ENCODE measurements around the gene CDC5L. TPM values are rescaled to one million over a fixed set of nuclear protein-coding genes. Genes with fewer than 3 reads are reported as not detected.
A peak's percentile ranks its signal among the peaks of the same experiment; 100 is the strongest.

CDC5L gene
- polyA plus RNA-seq, 1 of the 3 experiments (the other 2 are of a cell fraction): 6.0 TPM

DNA sequence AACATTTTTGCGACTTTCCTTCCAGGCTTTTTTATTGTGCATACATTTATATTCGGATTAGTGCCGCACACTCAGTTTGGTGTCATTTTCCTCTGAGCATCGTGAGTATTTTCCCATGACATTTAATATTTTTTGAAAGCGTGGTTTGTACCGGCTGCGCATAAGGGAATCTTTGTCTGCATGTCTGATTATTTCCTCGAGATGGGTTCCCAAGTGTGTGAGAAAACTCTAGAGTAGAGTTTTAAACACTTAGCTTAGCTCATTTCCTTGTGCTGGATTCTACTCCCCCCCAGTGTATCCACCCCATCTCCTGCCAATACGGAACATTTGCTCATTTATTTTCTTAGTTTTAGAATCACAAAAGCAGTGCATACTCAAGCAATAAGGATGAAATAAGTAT is 94.3 kb downstream of the CDC5L start:
- no peaks in the 10 kb centered on the region for H4K20me1 ChIP-seq (ENCODE audit: insufficient read depth)
- no peak overlapping the region for H3K9ac ChIP-seq
- 94% methylated on average over 9 of the region's 9 CpGs for WGBS (ENCODE audit: low lambda C conversion rate)
- ChIA-PET POLR2A (no interaction called here), CTCF (interaction anchor here (1.1 kb wide), 1 partner anchor 12 kb away, joined by 6 read pairs; no protein-coding TSS in a partner anchor)
- no peak for TF ChIP-seq SMC3 (IDR thresholded peaks at IDR 0.05; ENCODE audit: low read depth, low read length)
- no peak for TF ChIP-seq RXRA (IDR thresholded peaks at IDR 0.05; ENCODE audit: borderline replicate concordance, low read depth)
- TF ChIP-seq, protein P1, sequence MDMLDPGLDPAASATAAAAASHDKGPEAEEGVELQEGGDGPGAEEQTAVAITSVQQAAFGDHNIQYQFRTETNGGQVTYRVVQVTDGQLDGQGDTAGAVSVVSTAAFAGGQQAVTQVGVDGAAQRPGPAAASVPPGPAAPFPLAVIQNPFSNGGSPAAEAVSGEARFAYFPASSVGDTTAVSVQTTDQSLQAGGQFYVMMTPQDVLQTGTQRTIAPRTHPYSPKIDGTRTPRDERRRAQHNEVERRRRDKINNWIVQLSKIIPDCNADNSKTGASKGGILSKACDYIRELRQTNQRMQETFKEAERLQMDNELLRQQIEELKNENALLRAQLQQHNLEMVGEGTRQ (IDR thresholded peaks at IDR 0.05; ENCODE audit: borderline replicate concordance, low read depth, low read length): no peak
- TF ChIP-seq, protein P2, sequence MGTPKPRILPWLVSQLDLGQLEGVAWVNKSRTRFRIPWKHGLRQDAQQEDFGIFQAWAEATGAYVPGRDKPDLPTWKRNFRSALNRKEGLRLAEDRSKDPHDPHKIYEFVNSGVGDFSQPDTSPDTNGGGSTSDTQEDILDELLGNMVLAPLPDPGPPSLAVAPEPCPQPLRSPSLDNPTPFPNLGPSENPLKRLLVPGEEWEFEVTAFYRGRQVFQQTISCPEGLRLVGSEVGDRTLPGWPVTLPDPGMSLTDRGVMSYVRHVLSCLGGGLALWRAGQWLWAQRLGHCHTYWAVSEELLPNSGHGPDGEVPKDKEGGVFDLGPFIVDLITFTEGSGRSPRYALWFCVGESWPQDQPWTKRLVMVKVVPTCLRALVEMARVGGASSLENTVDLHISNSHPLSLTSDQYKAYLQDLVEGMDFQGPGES (IDR thresholded peaks at IDR 0.05; ENCODE audit: low read depth, low read length): no peak
- TF ChIP-seq, protein P3, sequence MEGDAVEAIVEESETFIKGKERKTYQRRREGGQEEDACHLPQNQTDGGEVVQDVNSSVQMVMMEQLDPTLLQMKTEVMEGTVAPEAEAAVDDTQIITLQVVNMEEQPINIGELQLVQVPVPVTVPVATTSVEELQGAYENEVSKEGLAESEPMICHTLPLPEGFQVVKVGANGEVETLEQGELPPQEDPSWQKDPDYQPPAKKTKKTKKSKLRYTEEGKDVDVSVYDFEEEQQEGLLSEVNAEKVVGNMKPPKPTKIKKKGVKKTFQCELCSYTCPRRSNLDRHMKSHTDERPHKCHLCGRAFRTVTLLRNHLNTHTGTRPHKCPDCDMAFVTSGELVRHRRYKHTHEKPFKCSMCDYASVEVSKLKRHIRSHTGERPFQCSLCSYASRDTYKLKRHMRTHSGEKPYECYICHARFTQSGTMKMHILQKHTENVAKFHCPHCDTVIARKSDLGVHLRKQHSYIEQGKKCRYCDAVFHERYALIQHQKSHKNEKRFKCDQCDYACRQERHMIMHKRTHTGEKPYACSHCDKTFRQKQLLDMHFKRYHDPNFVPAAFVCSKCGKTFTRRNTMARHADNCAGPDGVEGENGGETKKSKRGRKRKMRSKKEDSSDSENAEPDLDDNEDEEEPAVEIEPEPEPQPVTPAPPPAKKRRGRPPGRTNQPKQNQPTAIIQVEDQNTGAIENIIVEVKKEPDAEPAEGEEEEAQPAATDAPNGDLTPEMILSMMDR (IDR thresholded peaks at IDR 0.05): no peak
- TF ChIP-seq SIN3A (IDR thresholded peaks at IDR 0.05; ENCODE audit: borderline replicate concordance, low read depth, low read length): no peak
- TF ChIP-seq EP300 (IDR thresholded peaks at IDR 0.05; ENCODE audit: borderline replicate concordance in 1 of 2, low read depth in 1 of 2, low read length in 1 of 2): no peak
- no peak for TF ChIP-seq FOXJ3 (CRISPR knock-in tag; IDR thresholded peaks at IDR 0.05)
- H3K36me3 ChIP-seq (replicated peaks in 1 of 2; ENCODE audit: control insufficient read depth in 1 of 2, insufficient read depth in 2 of 2, low read length in 1 of 2): no peaks in the 10 kb centered on the region
- H3K4me1 ChIP-seq (ENCODE audit: control insufficient read depth in 1 of 2, insufficient read depth in 2 of 2, low read depth in 1 of 2, low read length in 1 of 2): no peaks in the 10 kb centered on the region; a peak in 1 of 4 replicates
- no peaks in the 10 kb centered on the region for H3F3A ChIP-seq (replicated peaks; ENCODE audit: insufficient read depth)
- H3K9me2 ChIP-seq: no peaks in the 10 kb centered on the region
- H3K4me3 ChIP-seq (ENCODE audit: low read depth in 2 of 2, low read length in 1 of 2): no peak overlapping the region
- H3K27me3 ChIP-seq (ENCODE audit: insufficient read depth): no peaks in the 10 kb centered on the region
- H2AFZ ChIP-seq (ENCODE audit: low read depth): no peak overlapping the region
- no peaks in the 10 kb centered on the region for H3K9me3 ChIP-seq
- DNase-seq: no peak
- no peaks in the 10 kb centered on the region for H3K79me2 ChIP-seq (ENCODE audit: insufficient read depth)
- H3K4me2 ChIP-seq: no peak overlapping the region
- no peak overlapping the region for H3K27ac ChIP-seq (ENCODE audit: low read depth in 2 of 2, low read length in 1 of 2)

DNA sequence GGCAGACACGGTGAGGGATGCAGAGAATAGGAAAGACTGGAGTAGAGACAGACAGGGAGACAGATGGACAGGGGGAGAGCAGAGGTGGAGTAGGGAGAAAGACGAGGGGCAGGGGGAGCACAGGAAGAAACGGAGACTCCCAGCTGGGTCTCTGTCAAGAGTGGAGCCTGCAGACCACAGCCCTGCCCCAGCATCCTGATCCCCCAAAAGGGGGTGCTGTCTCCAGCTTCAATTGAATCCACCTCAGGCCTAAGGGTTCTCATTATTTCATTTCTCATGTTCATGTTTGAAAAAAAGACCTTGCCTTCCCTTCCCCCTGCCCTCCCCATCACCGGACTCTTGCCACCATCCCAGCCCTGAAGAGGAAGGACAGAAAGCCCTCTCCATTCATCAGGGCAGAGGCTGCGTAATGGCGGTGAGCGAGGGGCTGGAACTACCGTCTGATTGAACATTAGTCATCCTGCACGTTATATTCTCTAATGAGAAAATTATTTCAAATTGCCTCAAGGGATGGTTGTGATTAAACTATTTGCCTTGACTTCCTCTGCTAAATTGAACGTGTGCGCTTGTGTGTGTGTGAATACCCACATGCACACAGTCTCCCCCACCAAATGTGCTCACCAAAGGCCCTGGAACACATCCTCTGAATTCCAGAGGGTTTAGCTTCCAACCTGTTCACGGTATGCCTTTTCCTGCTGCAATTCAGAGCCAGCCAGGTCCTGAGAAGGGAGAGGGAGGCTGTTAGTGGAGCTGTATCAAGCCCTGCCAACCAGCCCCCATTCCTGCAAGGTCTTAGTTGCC is 98.3 kb downstream of the CDC5L start:
- H3K9me2 ChIP-seq: no peaks in the 10 kb centered on the region
- H3K9ac ChIP-seq: no peak overlapping the region
- H3F3A ChIP-seq (replicated peaks; ENCODE audit: insufficient read depth): peaks cover 13% of the 10 kb centered on the region
- WGBS (ENCODE audit: low lambda C conversion rate): 67% methylated on average over 12 of the region's 12 CpGs
- CTCF ChIA-PET: interaction anchor here (0.8 to 5.3 kb wide), 3 partner anchors 9 to 26 kb away, joined by 3 to 46 read pairs (median 5); no protein-coding TSS in a partner anchor
- H3K4me3 ChIP-seq (ENCODE audit: low read depth in 2 of 2, low read length in 1 of 2): no peak overlapping the region
- H3K9me3 ChIP-seq: no peaks in the 10 kb centered on the region
- POLR2A ChIA-PET: no interaction called here
- TF ChIP-seq, protein P3 (IDR thresholded peaks at IDR 0.05): peak; percentile 13; the same call in 1 of the 2 replicates
- TF ChIP-seq YY1 (IDR thresholded peaks at IDR 0.05; ENCODE audit: low read depth) (no peak), RAD21 (IDR thresholded peaks at IDR 0.05; ENCODE audit: low read length) (no peak), NFIC (IDR thresholded peaks at IDR 0.05; ENCODE audit: borderline replicate concordance) (no peak), TCF12 (IDR thresholded peaks at IDR 0.05) (peak; percentile 5; the same call in 1 of the 2 replicates)
- H4K20me1 ChIP-seq (ENCODE audit: insufficient read depth): no peaks in the 10 kb centered on the region
- no peaks in the 10 kb centered on the region for H3K79me2 ChIP-seq (ENCODE audit: insufficient read depth)
- no peaks in the 10 kb centered on the region for H3K36me3 ChIP-seq (replicated peaks in 1 of 2; ENCODE audit: control insufficient read depth in 1 of 2, insufficient read depth in 2 of 2, low read length in 1 of 2)
- H2AFZ ChIP-seq (ENCODE audit: low read depth): no peak overlapping the region
- H3K27me3 ChIP-seq (ENCODE audit: insufficient read depth): no peaks in the 10 kb centered on the region
- peaks cover 0 to 5% of the 10 kb centered on the region in 2 experiments; a peak in 2 of 4 replicates for H3K4me1 ChIP-seq (ENCODE audit: control insufficient read depth in 1 of 2, insufficient read depth in 2 of 2, low read depth in 1 of 2, low read length in 1 of 2)
- no peak for DNase-seq
- H3K4me2 ChIP-seq: no peak overlapping the region
- no peak overlapping the region for H3K27ac ChIP-seq (ENCODE audit: low read depth in 2 of 2, low read length in 1 of 2)

Data from SK-N-SH (cell line).